Activated CD8-positive, alpha-beta memory T cell treated with anti-CD3 and anti-CD28 coated beads, Interleukin-2, amount 50 U/mL, for 4 hours (primary cell): Measurements from ENCODE around the gene B3GNT5.
A peak's percentile ranks its signal among the peaks of the same experiment; 100 is the strongest.
"Not testable (repeated sequence)": the region's sequence is repeated elsewhere in the genome, so short reads cannot be mapped to it uniquely, and the experiment has no call there.

Source experiments
- DNase-seq: peaks from one replicate; pipeline ENCODE4 v3.0.0-alpha.2; 2020

B3GNT5 gene

GRCh38 chr3:183252973-183253527, at the start of gene B3GNT5:
B3GNT5 (plus strand) TSS chr3:183253253; CDS start chr3:183269799, 16,546 bp downstream.
- peak; percentile 47 for DNase-seq

DNA sequence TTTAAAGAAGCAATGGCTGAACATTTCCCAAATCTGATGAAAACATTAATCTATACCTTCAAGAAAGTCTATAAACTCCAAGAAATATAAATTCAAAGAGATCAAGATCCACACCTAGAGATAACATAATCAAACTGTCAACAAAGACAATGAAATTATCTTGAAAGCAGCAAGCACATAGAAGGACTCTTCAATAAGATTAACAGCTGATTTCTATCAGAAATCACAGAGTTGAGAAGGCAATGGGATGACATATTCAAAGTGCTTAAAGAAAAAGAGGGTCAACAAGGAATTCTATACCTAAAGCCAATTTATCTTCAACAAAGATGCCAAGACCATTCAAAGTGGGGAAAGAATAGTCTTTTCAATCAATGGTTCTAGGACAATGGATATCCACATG, 49.4 kb upstream of the B3GNT5 start:
- DNase-seq: no peak

GRCh38 chr3:183208260-183208659, 44.8 kb upstream of the B3GNT5 start:
- no peak for DNase-seq

DNA sequence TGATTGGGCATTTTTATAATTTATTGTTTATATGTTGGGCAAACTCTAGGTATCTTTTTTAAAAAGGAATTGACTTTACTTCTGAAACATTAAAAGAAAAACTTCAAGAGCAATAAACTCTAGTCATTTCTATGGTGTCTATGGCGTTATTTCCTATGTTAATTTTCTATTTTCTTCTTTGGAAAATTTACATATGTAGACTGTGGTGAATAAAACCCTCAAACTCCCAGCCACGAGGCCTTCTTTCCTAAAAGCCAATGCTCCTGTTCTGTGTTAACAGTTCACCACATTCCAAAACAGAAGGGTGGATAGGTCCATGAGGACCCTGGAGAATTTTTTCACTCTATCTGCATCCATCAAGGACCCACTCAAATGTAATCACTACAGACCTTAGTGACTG, 44.3 kb upstream of the B3GNT5 start:
- DNase-seq: no peak

- no peak for DNase-seq
Observed at GRCh38 chr3:183210341-183210740, 42.7 kb upstream of the B3GNT5 start.

- peak; percentile 33 for DNase-seq
Observed at GRCh38 chr3:183210862-183211341, 42.2 kb upstream of the B3GNT5 start.

DNA sequence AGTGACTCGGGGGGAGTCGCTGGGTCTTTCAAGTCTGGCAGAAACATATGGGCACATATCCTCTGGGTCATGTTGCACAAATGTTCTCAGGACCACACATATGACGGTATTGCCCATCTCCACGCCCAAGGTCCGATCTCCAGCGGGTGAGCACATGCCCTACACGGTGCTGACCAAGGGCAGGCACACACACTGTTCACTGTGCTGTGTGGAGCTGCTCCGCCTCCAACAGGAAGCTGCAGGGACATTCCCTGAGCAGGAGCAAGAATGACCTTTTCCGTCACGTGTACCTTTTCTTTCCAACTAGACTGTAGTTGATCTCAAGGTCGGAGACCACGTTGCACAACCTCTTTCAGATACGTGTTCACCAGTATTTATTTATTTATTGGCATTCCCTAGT, 41.7 kb upstream of the B3GNT5 start:
- no peak for DNase-seq

- DNase-seq: no peak
Observed at GRCh38 chr3:183212096-183212495, 41.0 kb upstream of the B3GNT5 start.

DNA sequence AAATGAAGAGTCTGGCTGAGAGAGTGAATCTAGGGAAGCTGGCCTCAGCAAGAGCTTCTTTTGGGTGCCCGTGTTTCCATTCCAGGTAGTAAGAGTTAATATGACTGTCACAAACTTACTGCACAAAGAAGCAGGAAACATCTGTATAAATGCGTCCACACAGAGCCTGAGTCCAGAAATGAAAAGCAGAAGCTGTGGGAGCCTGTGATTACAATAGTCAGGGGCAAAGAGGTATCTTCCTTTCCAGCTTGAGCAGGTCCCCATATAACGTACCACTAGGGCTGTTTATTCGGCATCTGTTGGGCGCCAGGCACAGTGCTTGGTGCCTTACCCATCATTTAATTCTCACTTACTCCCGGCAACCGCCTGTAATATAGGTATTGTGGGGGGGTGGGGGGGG, 40.5 kb upstream of the B3GNT5 start:
- DNase-seq: no peak

DNA sequence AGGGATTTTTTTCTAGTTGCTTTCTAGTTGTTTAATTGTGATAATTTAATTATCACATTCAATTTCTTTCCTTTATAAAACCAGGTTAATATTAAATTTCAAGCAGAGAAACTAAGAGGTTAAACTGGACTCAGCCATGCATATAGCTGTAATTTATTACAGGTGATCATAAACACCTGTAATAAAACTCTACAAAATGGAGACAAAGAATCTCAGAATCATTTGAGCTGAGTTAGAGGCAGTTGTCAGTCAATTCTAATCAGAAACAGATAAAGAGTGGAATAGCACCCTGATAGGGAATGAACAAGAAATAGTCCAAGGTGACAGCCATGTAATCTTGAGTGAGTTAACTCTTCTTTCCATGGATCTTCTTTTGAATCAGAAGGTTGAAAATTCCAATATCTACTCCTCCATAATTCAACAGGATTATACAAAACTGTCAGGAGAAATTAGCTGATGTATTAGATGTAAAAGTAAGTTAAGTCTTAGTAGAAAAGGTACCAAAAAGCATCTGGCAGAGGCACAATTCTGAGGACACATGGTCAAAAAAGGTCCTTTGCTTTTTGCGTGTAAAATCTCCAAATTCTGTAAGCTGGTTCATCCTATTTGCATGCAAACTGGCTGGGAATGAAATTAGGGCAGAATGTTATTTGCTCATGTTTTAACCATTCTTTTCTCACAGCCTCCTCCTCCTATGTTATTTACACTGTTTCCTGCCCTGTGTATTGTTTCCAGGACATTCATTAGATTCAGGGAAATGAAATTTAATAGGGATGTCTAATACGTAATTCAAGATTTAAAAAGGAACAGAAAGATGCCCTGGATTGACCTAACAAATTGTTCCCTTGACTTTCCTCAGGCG, 39.4 kb upstream of the B3GNT5 start:
- DNase-seq: no peak

DNA sequence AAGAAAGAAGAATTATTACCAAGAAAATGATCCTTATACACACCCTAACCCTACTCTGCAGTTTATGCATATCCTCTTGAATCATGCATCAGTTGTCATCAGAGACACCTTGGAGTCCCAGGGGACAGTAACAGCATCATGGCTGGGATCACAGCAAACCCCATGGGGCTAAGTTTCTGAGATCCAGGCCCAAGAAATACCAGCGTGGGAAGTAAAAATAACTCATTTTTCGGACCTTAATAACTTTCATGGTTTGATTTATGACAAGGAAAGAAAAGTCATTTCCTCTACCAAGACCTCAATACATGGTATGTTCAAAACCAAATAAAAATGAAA, 38.8 kb upstream of the B3GNT5 start:
- DNase-seq: no peak

DNA sequence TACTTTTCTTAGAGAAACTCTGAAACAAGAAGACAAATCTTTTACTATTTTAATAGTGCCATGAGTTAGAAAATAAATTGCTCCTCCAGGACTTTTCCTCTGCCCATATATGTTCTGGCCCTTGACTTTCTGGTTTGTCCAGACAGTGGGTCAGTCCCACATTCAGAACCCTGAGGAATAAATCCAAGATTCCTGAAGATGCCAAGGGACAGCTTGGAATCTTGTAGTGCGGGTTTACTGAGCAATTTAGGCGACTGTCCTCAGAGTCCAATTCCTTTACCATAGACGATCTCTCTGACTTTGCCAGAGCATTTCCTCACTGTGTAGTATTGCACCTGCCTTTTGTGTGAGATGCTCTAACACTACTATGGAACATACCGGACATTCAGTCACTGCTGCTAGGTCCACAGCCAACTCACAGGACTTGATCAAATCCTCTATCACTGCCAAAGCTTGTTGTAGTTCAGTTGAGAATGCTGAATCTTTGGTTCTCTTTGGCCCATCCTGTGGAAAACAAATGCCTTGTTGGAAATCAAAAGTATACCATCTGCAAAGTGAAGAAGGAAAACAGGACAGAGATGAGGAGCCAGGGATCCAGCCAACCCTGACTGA, 37.4 kb upstream of the B3GNT5 start:
- DNase-seq: no peak

DNA sequence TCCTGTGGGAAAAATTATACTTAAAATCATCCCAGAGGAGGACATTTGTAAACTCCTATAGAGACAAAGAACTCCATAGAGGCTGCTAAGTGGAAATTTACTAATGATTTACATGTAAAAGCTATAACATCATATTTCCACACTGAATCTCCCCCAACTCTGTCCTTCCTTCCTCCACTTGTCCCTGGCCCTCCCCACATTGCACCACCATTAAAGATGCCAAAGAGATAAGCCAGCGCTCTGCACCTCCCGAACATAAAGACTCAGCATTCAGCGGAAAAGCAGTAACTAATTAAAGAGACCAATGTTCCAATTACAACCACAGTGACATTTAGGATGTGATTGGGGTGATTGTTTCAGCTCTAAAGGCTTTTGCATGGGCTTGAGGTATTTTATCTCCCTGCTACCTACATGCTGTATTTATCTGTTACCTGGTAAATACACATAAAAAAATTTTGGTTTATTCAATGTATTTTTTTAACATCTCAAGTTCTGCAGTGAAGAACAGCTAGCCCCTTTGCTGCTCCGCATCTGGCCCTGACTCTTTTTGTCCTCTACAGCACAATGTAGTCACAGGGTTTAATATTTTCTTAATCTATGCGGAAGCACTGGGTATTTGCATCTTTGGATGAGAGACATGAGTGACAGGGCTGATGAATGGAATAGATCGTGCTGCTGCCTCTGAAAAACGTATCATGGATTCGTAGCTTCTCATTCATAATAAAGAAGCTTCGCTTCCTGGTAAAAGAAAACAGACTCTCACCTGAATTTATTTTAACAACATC, 35.3 kb upstream of the B3GNT5 start:
- DNase-seq: no peak

DNA sequence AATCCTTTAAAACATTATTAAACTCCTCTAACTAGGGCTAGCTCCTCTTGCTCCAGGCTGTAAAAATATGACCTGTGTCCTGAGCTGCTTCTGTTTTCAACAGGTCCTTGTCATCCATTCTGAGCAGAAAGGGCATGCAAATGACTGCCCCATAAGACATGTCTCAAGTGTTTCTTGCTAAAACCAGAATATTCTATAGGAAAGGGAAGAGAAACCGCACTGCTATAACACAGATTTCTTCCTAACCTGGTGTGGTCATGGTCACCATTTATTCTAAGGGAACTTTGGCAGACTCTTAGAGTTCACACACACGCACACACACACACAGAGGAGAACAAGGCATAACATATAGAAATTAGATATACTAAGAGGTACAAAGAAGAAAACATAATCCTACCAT, 34.2 kb upstream of the B3GNT5 start:
- DNase-seq: no peak

- no peak for DNase-seq
Observed at GRCh38 chr3:183220828-183221227, 32.2 kb upstream of the B3GNT5 start.

- no peak for DNase-seq
Observed at GRCh38 chr3:183222631-183223235, 30.3 kb upstream of the B3GNT5 start.

- DNase-seq: peak; percentile 40
Observed at GRCh38 chr3:183224180-183224970, 28.7 kb upstream of the B3GNT5 start.

- no peak for DNase-seq
Observed at GRCh38 chr3:183226333-183226890, 26.6 kb upstream of the B3GNT5 start.

GRCh38 chr3:183227586-183227985, 25.5 kb upstream of the B3GNT5 start:
- DNase-seq: no peak

- no peak for DNase-seq
Observed at GRCh38 chr3:183229178-183229577, 23.9 kb upstream of the B3GNT5 start.

DNA sequence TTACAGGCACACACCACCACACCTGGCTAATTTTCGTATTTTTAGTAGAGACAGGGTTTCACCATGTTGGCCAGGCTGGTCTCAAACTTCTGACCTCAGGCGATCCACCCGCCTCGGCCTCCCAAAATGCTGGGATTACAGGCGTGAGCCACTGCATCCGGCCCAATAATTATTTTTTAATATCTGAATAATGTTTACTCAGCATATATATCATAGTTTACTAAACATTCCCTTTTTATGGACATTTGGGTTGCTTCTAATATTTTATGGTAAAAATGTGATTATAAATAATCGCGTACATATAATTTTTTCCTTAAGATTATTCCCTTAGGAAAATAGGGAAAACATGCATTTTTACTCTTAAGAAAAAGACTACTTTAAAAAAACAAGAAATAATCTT, 22.8 kb upstream of the B3GNT5 start:
- not testable (repeated sequence) for DNase-seq

GRCh38 chr3:183230826-183231225, 22.2 kb upstream of the B3GNT5 start:
- DNase-seq: no peak
